ENCODE measurements around the gene ECE1. TPM values are rescaled to one million over a fixed set of nuclear protein-coding genes. Genes with fewer than 3 reads are reported as not detected.
A peak's percentile ranks its signal among the peaks of the same experiment; 100 is the strongest.
"Not testable (repeated sequence)": the region's sequence is repeated elsewhere in the genome, so short reads cannot be mapped to it uniquely, and the experiment has no call there.

The ECE1 gene
- total and polyA plus RNA-seq, 2 experiments from 2014 or later: 42.4 to 59.1 TPM

DNA sequence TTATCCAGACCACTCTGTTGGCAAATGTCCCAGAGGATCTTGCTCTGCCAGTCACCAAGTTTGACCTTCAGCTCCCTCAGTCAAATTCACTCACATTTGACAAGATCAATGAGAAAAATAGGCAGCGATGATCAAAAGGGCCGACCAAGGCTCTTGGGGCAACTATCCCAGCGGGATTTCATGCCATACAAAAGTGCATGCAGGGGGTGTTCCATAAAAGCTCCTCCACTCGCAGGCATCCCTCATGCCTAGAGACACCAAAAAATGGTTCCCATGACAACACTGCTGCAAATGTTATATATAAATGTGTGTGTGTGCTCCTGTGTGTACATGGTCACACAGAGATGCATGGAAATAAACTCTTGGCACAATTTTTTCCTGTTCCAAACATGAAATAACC is 97.4 kb downstream of the ECE1 start:
- peaks cover 7% of the 10 kb centered on the region for H3K27me3 ChIP-seq
- TF ChIP-seq, protein P1, sequence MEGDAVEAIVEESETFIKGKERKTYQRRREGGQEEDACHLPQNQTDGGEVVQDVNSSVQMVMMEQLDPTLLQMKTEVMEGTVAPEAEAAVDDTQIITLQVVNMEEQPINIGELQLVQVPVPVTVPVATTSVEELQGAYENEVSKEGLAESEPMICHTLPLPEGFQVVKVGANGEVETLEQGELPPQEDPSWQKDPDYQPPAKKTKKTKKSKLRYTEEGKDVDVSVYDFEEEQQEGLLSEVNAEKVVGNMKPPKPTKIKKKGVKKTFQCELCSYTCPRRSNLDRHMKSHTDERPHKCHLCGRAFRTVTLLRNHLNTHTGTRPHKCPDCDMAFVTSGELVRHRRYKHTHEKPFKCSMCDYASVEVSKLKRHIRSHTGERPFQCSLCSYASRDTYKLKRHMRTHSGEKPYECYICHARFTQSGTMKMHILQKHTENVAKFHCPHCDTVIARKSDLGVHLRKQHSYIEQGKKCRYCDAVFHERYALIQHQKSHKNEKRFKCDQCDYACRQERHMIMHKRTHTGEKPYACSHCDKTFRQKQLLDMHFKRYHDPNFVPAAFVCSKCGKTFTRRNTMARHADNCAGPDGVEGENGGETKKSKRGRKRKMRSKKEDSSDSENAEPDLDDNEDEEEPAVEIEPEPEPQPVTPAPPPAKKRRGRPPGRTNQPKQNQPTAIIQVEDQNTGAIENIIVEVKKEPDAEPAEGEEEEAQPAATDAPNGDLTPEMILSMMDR (IDR thresholded peaks at IDR 0.05; ENCODE audit: low read depth, low read length): no peak

DNA sequence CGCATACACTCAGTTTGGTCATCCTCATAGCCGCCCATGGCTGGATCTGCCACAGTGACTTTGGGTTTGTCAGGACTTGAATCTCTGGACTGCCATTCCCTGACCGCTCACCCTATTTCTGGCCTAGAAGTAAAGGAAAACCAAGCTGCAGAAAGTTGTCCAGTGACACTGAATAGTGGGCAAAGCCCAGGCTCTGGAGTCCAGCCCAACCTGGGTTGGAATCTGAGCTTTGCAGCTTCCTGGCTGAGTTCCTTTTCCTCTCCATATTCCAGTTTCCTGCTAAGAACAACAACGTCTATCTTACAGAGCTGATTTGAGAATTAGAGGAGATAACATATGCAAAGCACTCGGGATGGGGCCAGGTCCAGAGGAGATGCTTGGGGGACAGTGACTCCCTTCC is 98.0 kb downstream of the ECE1 start:
- H3K9me3 ChIP-seq (ENCODE audit: low read depth): no peaks in the 10 kb centered on the region
- H3K4me3 ChIP-seq: no peak overlapping the region
- TF ChIP-seq, protein P1 (IDR thresholded peaks at IDR 0.05; ENCODE audit: low read depth, low read length): no peak
- H3K4me1 ChIP-seq (ENCODE audit: low read depth): no peaks in the 10 kb centered on the region
- H3K36me3 ChIP-seq: no peaks in the 10 kb centered on the region
- no peak overlapping the region for H3K27ac ChIP-seq
- peak in 1 of 2 donors; percentile 37 for DNase-seq (ENCODE audit: low read depth in 1 of 2, low spot score in 1 of 2)
- peaks cover 7% of the 10 kb centered on the region for H3K27me3 ChIP-seq

More for the DNA sequence above, 97.4 kb downstream of the ECE1 start:
- H3K9me3 ChIP-seq (ENCODE audit: low read depth): no peaks in the 10 kb centered on the region
- H3K36me3 ChIP-seq: no peaks in the 10 kb centered on the region
- no peak overlapping the region for H3K4me3 ChIP-seq
- no peak for DNase-seq (ENCODE audit: low read depth in 1 of 2, low spot score in 1 of 2)
- no peak overlapping the region for H3K27ac ChIP-seq
- H3K4me1 ChIP-seq (ENCODE audit: low read depth): no peaks in the 10 kb centered on the region

DNA sequence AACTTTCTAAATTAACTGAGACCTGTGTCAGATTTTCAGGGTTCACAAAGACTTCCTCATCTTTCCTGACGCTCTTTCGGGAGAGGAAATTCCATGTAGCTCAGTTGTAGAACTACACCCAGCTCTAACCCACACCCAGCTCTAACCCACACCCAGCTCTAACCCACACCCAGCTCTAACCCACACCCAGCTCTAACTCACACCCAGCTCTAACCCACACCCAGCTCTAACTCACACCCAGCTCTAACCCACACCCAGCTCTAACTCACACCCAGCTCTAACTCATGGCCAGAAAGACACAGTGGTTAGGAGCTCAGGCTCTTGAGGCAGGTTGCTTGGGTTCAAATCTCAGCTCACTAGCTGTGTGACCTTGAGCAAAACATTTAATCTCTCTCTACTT is 99.5 kb downstream of the ECE1 start:
- not testable (repeated sequence) for H3K36me3 ChIP-seq; H3K27ac ChIP-seq; H3K4me3 ChIP-seq; H3K27me3 ChIP-seq; DNase-seq (ENCODE audit: low read depth in 1 of 2, low spot score in 1 of 2); H3K4me1 ChIP-seq (ENCODE audit: low read depth); H3K9me3 ChIP-seq (ENCODE audit: low read depth)

DNA sequence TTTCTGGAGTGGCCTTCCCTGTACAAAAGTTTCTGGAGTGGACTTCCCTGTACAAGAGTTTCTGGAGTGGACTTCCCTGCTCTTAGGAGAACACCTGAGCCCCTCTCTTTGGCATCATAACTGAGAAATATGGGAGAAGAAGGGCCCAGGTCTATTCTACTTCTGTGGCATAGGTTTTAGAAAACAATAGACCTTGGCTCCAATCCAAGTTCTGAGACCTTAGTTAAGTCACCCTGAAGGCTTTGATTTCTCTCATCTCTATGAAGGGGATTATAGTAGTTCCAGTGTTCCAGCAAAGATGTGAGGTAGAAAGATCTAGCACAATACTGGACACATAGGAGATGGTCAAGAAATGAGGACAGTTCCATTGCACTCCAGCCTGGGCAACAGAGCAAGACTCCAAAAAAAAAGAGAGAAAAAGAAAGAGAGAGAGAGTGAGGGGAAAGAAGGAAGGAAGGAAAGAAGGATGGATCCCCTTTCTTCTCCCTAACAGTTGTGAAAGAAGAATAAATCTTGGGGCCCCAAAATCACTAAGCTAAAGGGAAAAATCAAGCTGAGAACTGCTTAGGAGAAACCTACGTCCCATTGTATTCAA is 100.3 kb downstream of the ECE1 start:
- TF ChIP-seq, protein P1 (IDR thresholded peaks at IDR 0.05; ENCODE audit: low read depth, low read length): no peak
- peaks cover 7% of the 10 kb centered on the region for H3K27me3 ChIP-seq
- DNase-seq (ENCODE audit: low read depth in 1 of 2, low spot score in 1 of 2): no peak
- H3K27ac ChIP-seq: no peak overlapping the region
- H3K4me1 ChIP-seq (ENCODE audit: low read depth): no peaks in the 10 kb centered on the region
- no peak overlapping the region for H3K4me3 ChIP-seq
- no peaks in the 10 kb centered on the region for H3K9me3 ChIP-seq (ENCODE audit: low read depth)
- H3K36me3 ChIP-seq: no peaks in the 10 kb centered on the region

DNA sequence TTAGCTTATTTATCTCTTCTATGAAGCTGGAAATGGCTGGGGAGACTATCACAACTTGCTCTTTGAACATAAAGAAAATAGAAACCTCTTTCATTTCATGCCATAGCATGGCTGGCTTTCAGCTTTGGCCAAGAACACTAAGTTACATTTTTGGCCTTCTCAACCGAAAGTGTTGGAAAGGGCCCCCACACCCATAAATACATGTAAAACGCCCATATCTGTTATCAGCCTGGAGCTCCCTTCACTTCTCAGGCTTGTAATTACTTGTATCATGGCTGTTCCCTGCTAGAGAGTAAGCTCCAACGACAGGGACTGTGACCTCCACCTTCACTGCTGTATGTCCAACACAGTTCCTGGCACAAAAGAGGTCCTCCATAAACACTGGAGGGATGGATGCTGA is 100.8 kb downstream of the ECE1 start:
- TF ChIP-seq, protein P1 (IDR thresholded peaks at IDR 0.05; ENCODE audit: low read depth, low read length): no peak
- Histone ChIP-seq H3K36me3 (no peaks in the 10 kb centered on the region), H3K4me1 (ENCODE audit: low read depth) (peaks cover under 1% of the 10 kb centered on the region), H3K4me3 (no peak overlapping the region), H3K27ac (no peak overlapping the region), H3K9me3 (ENCODE audit: low read depth) (no peaks in the 10 kb centered on the region), H3K27me3 (peaks cover 7% of the 10 kb centered on the region)
- DNase-seq (ENCODE audit: low read depth in 1 of 2, low spot score in 1 of 2): no peak

GRCh38 chr1:21188235-21188634 is 102.0 kb downstream of the ECE1 start:
- H3K36me3 ChIP-seq: no peaks in the 10 kb centered on the region
- no peaks in the 10 kb centered on the region for H3K9me3 ChIP-seq (ENCODE audit: low read depth)
- H3K27ac ChIP-seq: no peak overlapping the region
- H3K27me3 ChIP-seq: peaks cover 7% of the 10 kb centered on the region
- peaks cover 4% of the 10 kb centered on the region for H3K4me1 ChIP-seq (ENCODE audit: low read depth)
- no peak overlapping the region for H3K4me3 ChIP-seq
- no peak for DNase-seq (ENCODE audit: low read depth in 1 of 2, low spot score in 1 of 2)
- TF ChIP-seq, protein P1 (IDR thresholded peaks at IDR 0.05; ENCODE audit: low read depth, low read length): no peak

Measured in cardiac muscle cell (in vitro differentiated cells and primary cell).